ENCODE data around the gene MATK.

MATK gene

DNA sequence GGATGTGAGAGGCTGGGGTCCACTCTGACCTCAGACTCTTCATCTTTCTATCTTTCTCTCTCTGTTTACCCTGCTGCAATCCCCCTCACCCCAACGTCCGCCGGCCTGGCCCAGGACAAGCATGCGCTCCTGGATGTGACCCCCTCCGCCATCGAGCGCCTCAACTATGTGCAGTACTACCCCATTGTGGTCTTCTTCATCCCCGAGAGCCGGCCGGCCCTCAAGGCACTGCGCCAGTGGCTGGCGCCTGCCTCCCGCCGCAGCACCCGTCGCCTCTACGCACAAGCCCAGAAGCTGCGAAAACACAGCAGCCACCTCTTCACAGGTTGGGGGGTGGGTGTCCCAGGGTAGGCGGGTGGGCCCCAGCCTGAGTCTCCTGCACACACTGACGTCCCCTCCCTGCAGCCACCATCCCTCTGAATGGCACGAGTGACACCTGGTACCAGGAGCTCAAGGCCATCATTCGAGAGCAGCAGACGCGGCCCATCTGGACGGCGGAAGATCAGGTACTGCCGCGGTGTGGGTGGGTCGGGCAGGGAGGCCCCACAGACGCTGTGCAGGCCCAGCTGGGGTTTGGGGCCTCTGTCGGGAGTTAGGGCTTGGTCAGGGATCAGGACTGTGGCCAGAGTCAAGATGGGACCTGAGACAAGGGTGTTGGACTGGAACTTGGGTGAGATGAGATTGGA lies 39.7 kb downstream of the MATK start:
- no peak for DNase-seq

- no peak for DNase-seq
Observed at GRCh38 chr19:3745363-3746045, 40.7 kb downstream of the MATK start.

- DNase-seq = no peak
Observed at GRCh38 chr19:3743486-3743885, 42.7 kb downstream of the MATK start.

DNA sequence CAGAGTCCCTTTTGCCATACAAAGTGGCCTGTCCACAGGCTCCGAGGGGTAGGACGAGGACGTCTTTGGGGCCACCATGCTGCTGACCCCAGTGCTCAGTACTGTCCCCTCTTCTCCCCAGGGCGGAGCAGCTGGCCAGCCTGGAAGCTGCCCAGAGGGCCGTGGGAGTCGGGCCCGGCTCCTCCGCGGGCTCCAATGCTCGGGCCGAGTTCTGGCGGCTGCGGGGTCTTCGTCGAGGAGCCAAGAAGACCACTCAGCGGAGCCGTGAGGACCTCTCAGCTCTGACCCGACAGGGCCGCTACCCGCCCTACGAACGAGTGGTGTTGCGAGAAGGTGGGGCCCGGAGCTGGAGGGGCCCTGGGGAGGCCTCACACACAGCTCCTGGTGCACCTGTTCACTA lies 45.8 kb downstream of the MATK start:
- no peak for DNase-seq

DNA sequence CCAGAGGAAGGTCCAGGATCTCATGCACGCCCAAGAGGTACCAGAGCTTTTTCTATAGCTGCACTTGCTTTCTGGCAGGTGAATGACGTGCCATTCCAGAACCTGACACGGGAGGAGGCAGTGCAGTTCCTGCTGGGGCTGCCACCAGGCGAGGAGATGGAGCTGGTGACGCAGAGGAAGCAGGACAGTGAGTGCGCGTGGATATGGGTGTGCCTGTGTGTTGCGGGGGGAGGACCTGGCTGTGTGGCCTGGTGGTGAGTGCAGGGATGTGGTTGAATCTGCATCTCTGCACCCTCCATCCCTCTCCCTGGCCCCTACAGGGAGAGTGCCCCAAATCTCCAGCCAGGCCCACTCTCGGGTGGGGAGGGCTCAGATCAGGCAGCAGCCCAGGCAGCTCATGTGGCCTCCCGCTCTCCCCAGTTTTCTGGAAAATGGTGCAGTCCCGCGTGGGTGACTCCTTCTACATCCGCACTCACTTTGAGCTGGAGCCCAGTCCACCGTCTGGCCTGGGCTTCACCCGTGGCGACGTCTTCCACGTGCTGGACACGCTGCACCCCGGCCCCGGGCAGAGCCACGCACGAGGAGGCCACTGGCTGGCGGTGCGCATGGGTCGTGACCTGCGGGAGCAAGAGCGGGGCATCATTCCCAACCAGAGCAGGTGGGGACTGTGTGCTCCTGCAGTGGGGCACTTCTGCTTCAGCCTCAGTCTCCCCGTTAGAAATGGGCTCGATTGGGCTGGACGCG lies 47.5 kb downstream of the MATK start:
- DNase-seq = no peak

GRCh38 chr19:3737487-3738205 lies 48.5 kb downstream of the MATK start:
- no peak for DNase-seq

DNA sequence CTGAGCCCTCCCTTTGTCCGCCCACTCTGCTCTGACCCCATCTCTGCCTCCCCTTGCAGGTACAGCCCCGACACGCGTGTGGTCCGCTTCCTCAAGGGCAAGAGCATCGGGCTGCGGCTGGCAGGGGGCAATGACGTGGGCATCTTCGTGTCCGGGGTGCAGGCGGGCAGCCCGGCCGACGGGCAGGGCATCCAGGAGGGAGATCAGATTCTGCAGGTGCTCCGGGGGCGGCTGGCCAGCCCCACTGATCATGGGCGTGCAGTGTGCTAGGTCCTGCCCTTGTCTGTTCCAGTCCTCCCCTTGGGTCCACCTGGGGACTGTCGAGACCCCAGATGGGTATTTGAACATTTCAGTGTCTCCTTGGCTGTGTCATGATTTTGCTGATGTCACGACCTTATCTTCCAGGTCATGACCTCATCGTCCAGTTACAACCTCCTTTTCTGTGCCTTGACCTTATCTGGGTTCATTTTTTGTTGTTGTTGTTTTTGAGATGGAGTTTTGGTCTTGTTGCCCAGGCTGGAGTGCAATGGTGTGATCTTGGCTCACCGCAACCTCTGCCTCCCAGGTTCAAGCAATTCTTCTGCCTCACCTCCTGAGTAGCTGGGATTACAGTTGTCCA lies 50.0 kb downstream of the MATK start:
- DNase-seq = no peak

DNA sequence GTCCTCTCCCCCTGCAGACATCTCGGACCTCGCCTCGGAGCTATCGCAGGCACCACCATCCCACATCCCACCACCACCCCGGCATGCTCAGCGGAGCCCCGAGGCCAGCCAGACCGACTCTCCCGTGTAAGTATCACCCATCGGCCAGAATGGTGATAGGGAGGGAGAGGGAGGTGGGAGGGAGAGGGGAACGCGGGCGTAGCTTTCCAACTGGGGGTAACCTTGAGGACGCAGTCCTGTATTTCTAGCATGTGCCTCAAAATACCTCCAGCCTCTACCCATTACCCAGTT lies 51.9 kb downstream of the MATK start:
- DNase-seq = no peak

DNA sequence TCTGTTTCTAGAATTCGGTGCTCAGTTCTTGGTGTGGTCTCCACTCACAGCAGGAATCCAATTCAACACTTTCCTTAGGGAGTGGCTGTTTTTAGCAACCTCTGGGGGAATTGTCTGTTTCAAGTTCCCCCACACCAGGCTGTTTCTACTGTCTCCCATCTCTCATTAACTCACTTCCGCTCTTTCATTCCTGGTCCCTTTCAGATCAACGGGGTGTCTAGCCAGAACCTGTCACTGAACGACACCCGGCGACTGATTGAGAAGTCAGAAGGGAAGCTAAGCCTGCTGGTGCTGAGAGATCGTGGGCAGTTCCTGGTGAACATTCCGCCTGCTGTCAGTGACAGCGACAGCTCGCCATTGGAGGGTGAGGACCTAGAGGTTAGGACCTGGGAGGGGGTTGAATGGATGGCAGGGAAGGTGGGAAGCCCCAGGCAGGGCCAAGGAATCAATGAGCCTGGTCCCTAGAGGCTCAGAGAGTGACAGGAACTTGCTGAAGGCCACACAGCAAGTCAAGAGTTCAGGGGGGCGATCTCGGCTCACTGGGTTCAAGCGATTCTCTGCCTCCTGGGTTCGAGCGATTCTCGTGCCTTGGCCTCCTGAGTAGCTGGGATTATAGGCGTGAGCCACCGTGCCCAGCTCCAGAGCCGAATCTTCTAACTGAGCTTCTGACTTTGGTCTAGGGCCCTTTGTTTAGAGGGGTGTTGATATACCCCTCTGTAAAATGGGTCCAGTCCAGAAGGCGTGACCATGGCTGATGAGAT lies 52.5 kb downstream of the MATK start:
- DNase-seq = no peak

DNA sequence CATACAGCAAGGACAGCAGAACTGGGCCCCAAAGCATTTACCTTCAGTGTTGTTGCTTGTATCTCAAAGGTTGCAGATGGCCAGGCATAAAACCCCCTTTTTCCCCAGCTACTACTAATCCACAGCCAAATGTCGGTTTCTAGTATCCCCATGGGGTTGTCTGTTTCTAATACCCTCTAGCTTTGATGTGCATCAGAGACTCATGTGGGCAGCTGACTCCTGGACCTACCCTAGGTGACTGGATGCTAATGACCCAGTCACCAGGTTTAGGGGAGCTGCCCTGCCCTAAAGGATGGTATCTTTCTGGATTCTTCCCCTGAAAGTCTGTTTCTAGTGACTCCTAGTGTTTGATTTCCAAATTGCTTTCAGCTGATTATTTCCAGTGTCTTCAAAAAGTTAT lies 54.1 kb downstream of the MATK start:
- no peak for DNase-seq

DNA sequence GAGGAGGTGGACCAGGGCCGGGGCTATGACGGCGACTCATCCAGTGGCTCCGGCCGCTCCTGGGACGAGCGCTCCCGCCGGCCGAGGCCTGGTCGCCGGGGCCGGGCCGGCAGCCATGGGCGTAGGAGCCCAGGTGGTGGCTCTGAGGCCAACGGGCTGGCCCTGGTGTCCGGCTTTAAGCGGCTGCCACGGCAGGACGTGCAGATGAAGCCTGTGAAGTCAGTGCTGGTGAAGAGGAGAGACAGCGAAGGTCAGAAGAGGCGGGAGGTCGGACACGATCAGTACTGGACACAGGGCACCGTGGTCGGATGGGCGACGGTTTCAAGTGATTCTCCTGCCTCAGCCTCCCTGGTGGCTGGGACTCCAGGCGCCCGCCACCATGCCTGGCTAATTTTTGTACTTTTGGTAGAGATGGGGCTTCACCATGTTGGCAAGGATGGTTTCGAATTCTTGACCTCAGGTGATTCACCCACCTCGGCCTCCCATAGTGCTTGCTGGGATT lies 55.7 kb downstream of the MATK start:
- no peak for DNase-seq

All from SHP77 treated with DMSO at 0.1 percent for 48 hours (cell line).